Sigmoid colon (tissue), 7 donors: ENCODE measurements around the gene ARHGEF7. TPM values are rescaled to one million over a fixed set of nuclear protein-coding genes. Genes with fewer than 3 reads are reported as not detected.

Experiments
- DNase-seq: peaks from one replicate; pipeline ENCODE4 v3.0.0-alpha.2; 2019
- H3K27ac ChIP-seq, 4 donors: fragments of 200-600 bp; sonication (generic); one replicate each; pipeline ENCODE4 v1.5.1; 2016 to 2019; ENCODE audit warnings: mild to moderate bottlenecking in 1 of 4
- H3K27me3 ChIP-seq, 3 donors: fragments of 200-600 bp; sonication (generic); one replicate each; pipeline ENCODE4 v1.5.1; 2019; ENCODE audit warnings: mild to moderate bottlenecking in 1 of 3
- H3K36me3 ChIP-seq, 4 donors: fragments of 200-600 bp; sonication (generic); one replicate each; pipeline ENCODE4 v1.5.1; 2016 to 2019
- H3K4me1 ChIP-seq, 4 donors: fragments of 200-600 bp; sonication (generic); one replicate each; pipeline ENCODE4 v1.5.1; 2017 to 2019
- H3K4me3 ChIP-seq, 4 donors: fragments of 200-600 bp; sonication (generic); one replicate each; pipeline ENCODE4 v1.5.1; 2017 to 2019; ENCODE audit warnings: mild to moderate bottlenecking in 2 of 4, moderate library complexity in 1 of 4
- H3K9me3 ChIP-seq, 4 donors: fragments of 200-600 bp in 3 of 4; sonication (generic) in 3 of 4; one replicate each; pipeline versions ENCODE4 v1.5.1 to v1.6.1; 2013 to 2019
- CTCF ChIP-seq, 4 experiments: fragments of 450-650 bp in 3 of 4; fragments of 200-600 bp in 1 of 4; IDR thresholded peaks; one replicate each; pipeline ENCODE4 v1.5.1; 2016 to 2019; ENCODE audit warnings: antibody characterized with exemption in 4 of 4, mild to moderate bottlenecking in 3 of 4, moderate library complexity in 2 of 4
- EP300 ChIP-seq, 4 donors: sonication (generic); formaldehyde crosslinking; IDR thresholded peaks; one replicate each; pipeline ENCODE4 v1.6.1; 2017; ENCODE audit warnings: antibody characterized with exemption in 4 of 4
- POLR2A ChIP-seq, 2 donors: fragments of 450-650 bp; IDR thresholded peaks; one replicate each; pipeline ENCODE4 v1.6.1; 2016; ENCODE audit warnings: antibody characterized with exemption in 2 of 2, mild to moderate bottlenecking in 2 of 2, moderate library complexity in 2 of 2
- POLR2AphosphoS5 ChIP-seq, 4 donors: sonication (generic); formaldehyde crosslinking; IDR thresholded peaks; one replicate each; pipeline ENCODE4 v1.6.1; 2017; ENCODE audit warnings: antibody characterized with exemption in 4 of 4
- WGBS, 2 donors: extraction: QIAGEN DNeasy Blood & Tissue Kit; methylation state at CpG; one replicate each; pipeline ENCODE4 v1.1.7; 2013; 5-methylcytosine and 5-hydroxymethylcytosine counted together
- intact Hi-C: fragments of 100-400 bp; cut with DNase I; formaldehyde crosslinking; loops from one replicate; pipeline ENCODE4 v1.15.1; 2023
- polyA plus RNA-seq, 3 donors: library from polyadenylated mRNA; stranded (reverse); fragments of 200-250 nt; gene quantifications; one replicate each; pipeline ENCODE4 v1.2.3, GENCODE V29; 2013
- total RNA-seq, 4 donors: library from RNA; depleted of rRNA; stranded (reverse); fragments of >200 nt; gene quantifications; one replicate each; pipeline ENCODE4 v1.1.0, GENCODE V29; 2016
- donor health status: healthy with polysubstance abuse.
- donor health status: Bipolar disorder and iron deficiency.
- donor health status: healthy.

ARHGEF7 gene
- total and polyA plus RNA-seq, 7 donors, result 8.4 to 79.8 (median 41.0) TPM

GRCh38 chr13:111302045-111302726 lies 187.1 kb downstream of the ARHGEF7 start:
- intact Hi-C loops, result no loop called here
- Histone ChIP-seq H3K36me3 (peaks cover 28 to 87% (median 59%) of the 10 kb centered on the region in 4 donors), H3K27ac (no peak overlapping the region), H3K9me3 (no peaks in the 10 kb centered on the region), H3K4me3 (no peak overlapping the region), H3K4me1 (no peaks in the 10 kb centered on the region), H3K27me3 (no peaks in the 10 kb centered on the region)
- TF ChIP-seq POLR2AphosphoS5 (IDR thresholded peaks at IDR 0.05) (no peak), POLR2A (IDR thresholded peaks at IDR 0.05) (no peak), EP300 (IDR thresholded peaks at IDR 0.05) (no peak), CTCF (IDR thresholded peaks at IDR 0.05) (no peak)
- WGBS, 2 donors, result 97% methylated on average over 22 of the region's 22 CpGs
- DNase-seq, result no peak

- Histone ChIP-seq H3K36me3 (peaks cover 28 to 84% (median 62%) of the 10 kb centered on the region in 4 donors), H3K4me3 (no peak overlapping the region), H3K4me1 (no peaks in the 10 kb centered on the region), H3K9me3 (no peaks in the 10 kb centered on the region), H3K27ac (no peak overlapping the region), H3K27me3 (no peaks in the 10 kb centered on the region)
- intact Hi-C loops, result no loop called here
- no peak for DNase-seq
- WGBS, 2 donors, result 97 to 98% methylated on average over 11 of the region's 11 CpGs
- TF ChIP-seq EP300 (IDR thresholded peaks at IDR 0.05), result no peak
Observed at GRCh38 chr13:111303559-111303958, 188.4 kb downstream of the ARHGEF7 start.

- Histone ChIP-seq H3K9me3 (no peaks in the 10 kb centered on the region), H3K4me1 (no peaks in the 10 kb centered on the region), H3K4me3 (no peak overlapping the region), H3K27me3 (no peaks in the 10 kb centered on the region), H3K27ac (no peak overlapping the region), H3K36me3 (peaks cover 28 to 79% (median 63%) of the 10 kb centered on the region in 4 donors)
- DNase-seq, result no peak
- WGBS, 2 donors, result 89 to 92% methylated on average over 15 of the region's 15 CpGs
- no peak for TF ChIP-seq POLR2AphosphoS5 (IDR thresholded peaks at IDR 0.05)
- TF ChIP-seq POLR2A (IDR thresholded peaks at IDR 0.05), result no peak
- no peak for TF ChIP-seq EP300 (IDR thresholded peaks at IDR 0.05)
- no peak for TF ChIP-seq CTCF (IDR thresholded peaks at IDR 0.05)
- intact Hi-C loops, result no loop called here
Observed at GRCh38 chr13:111304041-111304544, 189.0 kb downstream of the ARHGEF7 start.

GRCh38 chr13:111304603-111305289 lies 189.6 kb downstream of the ARHGEF7 start:
- intact Hi-C loops, result no loop called here
- no peak for DNase-seq
- Histone ChIP-seq H3K27me3 (no peaks in the 10 kb centered on the region), H3K4me1 (no peaks in the 10 kb centered on the region), H3K4me3 (no peak overlapping the region), H3K9me3 (no peaks in the 10 kb centered on the region), H3K27ac (no peak overlapping the region), H3K36me3 (peaks cover 28 to 79% (median 63%) of the 10 kb centered on the region in 4 donors)
- 94 to 97% methylated on average over 20 of the region's 20 CpGs for WGBS, 2 donors
- TF ChIP-seq CTCF (IDR thresholded peaks at IDR 0.05), result no peak
- TF ChIP-seq POLR2A (IDR thresholded peaks at IDR 0.05), result no peak

GRCh38 chr13:111312944-111313590 lies 198.0 kb downstream of the ARHGEF7 start:
- Histone ChIP-seq H3K4me3 (no peak overlapping the region), H3K9me3 (peaks cover 0 to 3% (median under 1%) of the 10 kb centered on the region in 4 donors), H3K36me3 (peaks cover 0 to 11% (median under 1%) of the 10 kb centered on the region in 4 donors), H3K4me1 (no peaks in the 10 kb centered on the region), H3K27ac (no peak overlapping the region), H3K27me3 (no peaks in the 10 kb centered on the region)
- DNase-seq, result no peak
- TF ChIP-seq POLR2A (IDR thresholded peaks at IDR 0.05) (no peak), CTCF (IDR thresholded peaks at IDR 0.05) (no peak)
- WGBS, 2 donors, result 97 to 98% methylated on average over 17 of the region's 17 CpGs
- intact Hi-C loops, result no loop called here
